ENCODE data around the gene HPX. TPM values are rescaled to one million over a fixed set of nuclear protein-coding genes. Genes with fewer than 3 reads are reported as not detected.

HPX gene
- total and polyA plus RNA-seq, 2 of the 13 experiments (the other 11 are each of a cell fraction or from before 2014, with no cell fraction given), result 9.2 to 57.4 TPM

GRCh38 chr11:6389905-6390717 lies 50.7 kb downstream of the HPX start, which contains the start of gene SMPD1 (continued):
- TF ChIP-seq ZGPAT (CRISPR knock-in tag; IDR thresholded peaks at IDR 0.05) (peak; percentile 78; the same call in 1 of the 2 replicates), ZXDC (CRISPR knock-in tag; IDR thresholded peaks at IDR 0.05) (no peak), SP1 (IDR thresholded peaks at IDR 0.05) (no peak), SP1 (CRISPR knock-in tag; IDR thresholded peaks at IDR 0.05) (peak; percentile 76), FOXA3 (CRISPR knock-in tag; IDR thresholded peaks at IDR 0.05) (no peak), UBTF (CRISPR knock-in tag; IDR thresholded peaks at IDR 0.05) (peak; percentile 74; the same call in 1 of the 2 replicates), MIER2 (CRISPR knock-in tag; IDR thresholded peaks at IDR 0.05) (0 out of 2 replicates have a peak, but pooled peaks have one; percentile 12), ZBTB3 (CRISPR knock-in tag; IDR thresholded peaks at IDR 0.05; ENCODE audit: borderline replicate concordance, low read depth) (peak; percentile 76; the same call in 1 of the 2 replicates), THAP9 (CRISPR knock-in tag; IDR thresholded peaks at IDR 0.05; ENCODE audit: borderline replicate concordance) (peak; percentile 24; the same call in 1 of the 2 replicates), HNF4A (CRISPR knock-in tag; IDR thresholded peaks at IDR 0.05) (0 out of 2 replicates have a peak, but pooled peaks have one; percentile 19), POLR2AphosphoS5 (IDR thresholded peaks at IDR 0.05; ENCODE audit: low read depth, low read length) (0 out of 2 replicates have a peak, but pooled peaks have one; percentile 26), ATF7-NPFF (CRISPR knock-in tag; IDR thresholded peaks at IDR 0.05; ENCODE audit: low read depth) (no peak), PBX2 (CRISPR knock-in tag; IDR thresholded peaks at IDR 0.05) (no peak), CSRNP2 (CRISPR knock-in tag; conservative IDR thresholded peaks at IDR 0.05; ENCODE audit: low read depth) (no peak), SIN3A (IDR thresholded peaks at IDR 0.05; ENCODE audit: borderline replicate concordance, low read depth, low read length) (peak; percentile 77; the same call in 1 of the 2 replicates), CEBPG (CRISPR knock-in tag; IDR thresholded peaks at IDR 0.05) (no peak)

Data from HepG2 (cell line).